Endothelial cell of umbilical vein (primary cell): Measurements from ENCODE around the gene SPOCD1. TPM values are rescaled to one million over a fixed set of nuclear protein-coding genes. Genes with fewer than 3 reads are reported as not detected.

Source experiments
- Bru-seq: library from RNA; stranded (reverse); fragments of 400-500 nt; gene quantifications from one replicate; lab custom pipeline; 2021; lab: Mats Ljungman, UMichigan
- BruChase-seq, 2 experiments: library from RNA; stranded (reverse); fragments of 400-500 nt; gene quantifications; one replicate each; lab custom pipeline; 2021; lab: Mats Ljungman, UMichigan
- BruUV-seq: library from RNA; stranded (reverse); fragments of 400-500 nt; replicated peaks from 2 replicates; lab custom pipeline; 2021; lab: Mats Ljungman, UMichigan
- CTCF ChIA-PET: fragments of 300-600, 350-600 bp; sonication (Branson Sonifier 250); formaldehyde crosslinking; loops from one replicate; lab custom pipeline; 2021; ENCODE audit warnings: antibody characterized with exemption, inconsistent platforms; lab: Charles Lee
- POLR2A ChIA-PET: fragments of 300-600, 350-600 bp; sonication (Branson Sonifier 250); formaldehyde crosslinking; loops from one replicate; lab custom pipeline; 2021; ENCODE audit warnings: antibody characterized with exemption, inconsistent platforms; lab: Charles Lee
- DNase-seq: peaks from one replicate; pipeline ENCODE4 v3.0.0-alpha.2; 2011; ENCODE audit warnings: low read depth, low spot score
- FAIRE-seq: peaks from 2 replicates; lab custom pipeline; 2011; peaks lifted over from hg19 to GRCh38; lab: Jason Lieb, UNC
- H2AFZ ChIP-seq: 2 replicates; pipeline ENCODE4 v1.6.0; 2012; ENCODE audit warnings: low read depth, low read length, control low read depth, inconsistent platforms
- H3K27ac ChIP-seq: 2 replicates; pipeline ENCODE4 v1.5.1; 2011; ENCODE audit warnings: low read depth, mild to moderate bottlenecking, control low read depth, low read length, moderate library complexity; ENCODE audit not compliant: insufficient read depth
- H3K27me3 ChIP-seq, 2 experiments: 2 replicates each; pipeline versions ENCODE4 v1.6.0 to v1.6.1; 2011; ENCODE audit warnings: low read length in 2 of 2, mixed read lengths in 1 of 2; ENCODE audit not compliant: control insufficient read depth in 2 of 2, insufficient read depth in 2 of 2
- H3K36me3 ChIP-seq, 2 experiments: 2 replicates in 1 of 2; 3 replicates in 1 of 2; pipeline ENCODE4 v1.5.1; 2011; ENCODE audit warnings: low read length in 2 of 2, mild to moderate bottlenecking in 1 of 2, moderate library complexity in 1 of 2; ENCODE audit not compliant: control insufficient read depth in 2 of 2, insufficient read depth in 2 of 2; ENCODE audit errors: extremely low read depth in 1 of 2
- H3K4me1 ChIP-seq: 3 replicates; pipeline ENCODE4 v1.5.1; 2011; ENCODE audit warnings: mild to moderate bottlenecking, low read length; ENCODE audit not compliant: control insufficient read depth, insufficient read depth; ENCODE audit errors: extremely low read depth
- H3K4me2 ChIP-seq: 2 replicates; pipeline ENCODE4 v1.6.1; 2011; ENCODE audit warnings: low read length, control low read depth, mixed read lengths; ENCODE audit not compliant: insufficient read depth
- H3K4me3 ChIP-seq, 3 experiments: fragments of 200-600 bp in 1 of 3; sonication (generic), shearing (Covaris generic) in 1 of 3; replicated peaks in 1 of 3; 2 replicates each; pipeline ENCODE4 v1.5.1; 2011 to 2016; ENCODE audit warnings: control low read depth in 3 of 3, low read length in 3 of 3, mild to moderate bottlenecking in 2 of 3, inconsistent platforms in 1 of 3, low read depth in 1 of 3, moderate library complexity in 1 of 3; ENCODE audit not compliant: insufficient read depth in 1 of 3
- H3K79me2 ChIP-seq: 2 replicates; pipeline ENCODE4 v1.6.0; 2012; ENCODE audit warnings: low read length, inconsistent platforms; ENCODE audit not compliant: control insufficient read depth, insufficient read depth
- H3K9ac ChIP-seq: replicated peaks from 2 replicates; pipeline ENCODE3; 2011; ENCODE audit warnings: low read length, control low read depth; ENCODE audit not compliant: insufficient read depth; ENCODE audit errors: extremely low read depth
- H3K9me1 ChIP-seq: replicated peaks from 3 replicates; pipeline ENCODE4 v1.6.0; 2011; ENCODE audit warnings: mild to moderate bottlenecking, low read length; ENCODE audit not compliant: control insufficient read depth, insufficient read depth; ENCODE audit errors: extremely low read depth
- H3K9me3 ChIP-seq: replicated peaks from 2 replicates; pipeline ENCODE4 v1.5.1; 2012; ENCODE audit warnings: low read length, inconsistent platforms; ENCODE audit not compliant: control insufficient read depth, insufficient read depth
- H4K20me1 ChIP-seq: replicated peaks from 2 replicates; pipeline ENCODE3; 2011; ENCODE audit warnings: mild to moderate bottlenecking, low read length; ENCODE audit not compliant: control insufficient read depth, insufficient read depth; ENCODE audit errors: extremely low read depth
- GATA2 ChIP-seq: IDR thresholded peaks from 2 replicates; pipeline ENCODE4 v1.7.0; 2011; ENCODE audit warnings: low read depth, mild to moderate bottlenecking, moderate library complexity, mixed read lengths, low read length; ENCODE audit not compliant: insufficient read length, insufficient read depth
- POLR2A ChIP-seq: IDR thresholded peaks from 2 replicates; pipeline ENCODE4 v1.6.1; 2012; ENCODE audit warnings: low read depth, mild to moderate bottlenecking, control low read depth, low read length
- POLR2AphosphoS5 ChIP-seq: IDR thresholded peaks from 2 replicates; pipeline ENCODE4 v1.6.1; 2012; ENCODE audit warnings: low read depth, mild to moderate bottlenecking, control low read depth, low read length, moderate library complexity; ENCODE audit not compliant: insufficient read depth
- dilution Hi-C: fragments of 300-500 bp; cut with MboI; formaldehyde crosslinking; loops from one replicate; pipeline ENCODE4 v1.15.0; 2019; ENCODE audit warnings: low sequenced_read_pairs; ENCODE audit not compliant: extremely low pct_ligation_motif_present
- intact Hi-C: fragments of 100-400 bp; cut with micrococcal nuclease; formaldehyde crosslinking; loops from one replicate; pipeline ENCODE4 v1.10.0; 2022
- long read RNA-seq: library from polyadenylated mRNA; stranded (forward); transcript quantifications from one replicate; pipeline ENCODE4 v2.0.0, GENCODE V29; 2021
- polyA minus RNA-seq, 3 experiments: library from RNA; depleted of rRNA, polyadenylated mRNA; stranded (reverse); fragments of >200 nt; gene quantifications; 1 replicate in 1 of 3; 2 replicates in 2 of 3; pipeline ENCODE4 v1.2.3, GENCODE V29; 2011
- polyA plus RNA-seq, 4 experiments: library from polyadenylated mRNA; depleted of rRNA in 3 of 4; stranded (reverse) in 3 of 4; unstranded in 1 of 4; fragments of >200 nt; gene quantifications; 2 replicates each; pipeline versions ENCODE4 v1.2.1 to v1.2.3, GENCODE V29; 2011 to 2012; ENCODE audit warnings: missing spikeins in 1 of 4
- total RNA-seq: library from RNA; stranded (reverse); gene quantifications from 2 replicates; pipeline ENCODE4 v1.2.3, GENCODE V29; 2021
- TF ChIP-seq, protein P1 (sequence below), 2 donors: IDR thresholded peaks; 1 replicate in 1 of 2; 2 replicates in 1 of 2; pipeline ENCODE4 v1.5.1; 2011; ENCODE audit warnings: low read length in 2 of 2, mild to moderate bottlenecking in 2 of 2, moderate library complexity in 2 of 2, control low read depth in 1 of 2, inconsistent platforms in 1 of 2, low read depth in 1 of 2; ENCODE audit not compliant: insufficient read depth in 1 of 2; ENCODE audit errors: extremely low read depth in 1 of 2
- TF ChIP-seq, protein P2 (sequence below): IDR thresholded peaks from 2 replicates; pipeline ENCODE4 v1.6.1; 2011; ENCODE audit not compliant: insufficient read depth, insufficient read length

SPOCD1 gene
- 0.27 and 24.9 TPM in 2 replicates for total RNA-seq
- polyA plus RNA-seq, result 33.0 and 40.1 TPM in 2 replicates
- 31.3 and 34.9 TPM in 2 replicates for polyA plus RNA-seq (2011; cell fraction: cytosol; rRNA removed)
- 110 and 135 TPM in 2 replicates for polyA plus RNA-seq (2011; cell fraction: nucleus; rRNA removed)
- polyA plus RNA-seq (2012), result 34.7 and 35.9 TPM in 2 replicates
- polyA minus RNA-seq, result 20.7 and 21.7 TPM in 2 replicates
- polyA minus RNA-seq (2011; cell fraction: cytosol; rRNA and poly(A)+ RNA removed), result not detected
- 23.3 and 33.4 TPM in 2 replicates for polyA minus RNA-seq (2011; cell fraction: nucleus; rRNA and poly(A)+ RNA removed)
- Bru-seq, nascent RNA, result percentile 18 among the genes with signal in this experiment
- BruChase-seq, experiment 1, labeled RNA remaining after a 6-hour chase, result percentile 58 among the genes with signal in this experiment
- BruChase-seq, experiment 2, labeled RNA remaining after a 2-hour chase, result percentile 56 among the genes with signal in this experiment
- long read RNA-seq, transcript SPOCD1-203 (9 exons, 2,105 nt), result major isoform, 7 of 62 reads
- long read RNA-seq, partial matches to known transcripts, result 40 of 62 reads
- long read RNA-seq, other reads (novel, unspliced or antisense), result 14 of 62 reads

DNA sequence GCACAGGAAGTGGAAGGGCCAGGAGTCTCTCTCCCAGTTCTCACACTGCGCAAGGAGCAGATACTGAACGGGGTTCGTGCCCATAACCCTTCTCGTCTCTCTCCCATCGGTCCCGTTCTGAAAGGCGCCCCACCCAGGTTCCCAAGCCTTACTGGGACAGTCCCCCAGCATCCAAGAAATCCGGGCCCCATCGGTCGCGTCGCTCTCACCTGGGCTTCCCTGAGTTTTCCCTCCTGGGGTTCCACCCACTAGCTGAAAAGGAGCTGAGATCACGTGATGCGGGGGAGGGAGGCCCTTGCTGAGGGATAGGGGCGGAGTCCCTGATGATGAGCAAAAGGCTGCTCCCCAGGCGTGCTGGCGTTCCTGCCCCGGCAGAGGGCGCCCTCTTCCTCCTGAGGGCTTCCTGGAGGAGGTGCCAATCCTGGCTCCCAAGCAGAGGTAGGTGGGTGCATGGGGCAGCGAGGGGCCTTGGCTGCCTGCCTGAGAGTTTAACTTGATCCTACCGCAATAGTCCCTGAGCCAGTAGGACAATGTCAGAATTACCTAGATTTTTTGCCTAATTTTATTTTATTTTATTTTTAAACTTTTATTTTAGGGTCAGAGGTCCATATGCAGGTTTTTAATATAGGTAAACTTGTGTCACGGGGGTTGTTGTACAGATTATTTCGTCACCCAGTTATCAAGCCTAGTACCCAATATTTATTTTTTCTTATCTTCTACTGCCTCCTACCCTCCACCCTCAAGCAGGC lies at the start of gene SPOCD1:
Gene SPOCD1 (minus strand): TSS at position 271 of the 749 bp plus-strand sequence. CDS start 689 bp downstream, outside the sequence.
- Histone ChIP-seq H2AFZ (peak within 1 kb of the TSS; percentile 90), H4K20me1 (no peaks in the 10 kb centered on the region), H3K36me3 (no peaks in the 10 kb centered on the region), H3K9me1 (no peaks in the 10 kb centered on the region), H3K79me2 (no peaks in the 10 kb centered on the region), H3K27ac (no peak within 1 kb of the TSS), H3K9me3 (no peaks in the 10 kb centered on the region), H3K4me3 (peak within 1 kb of the TSS in 1 of 3 experiments; percentile 1), H3K4me2 (peak within 1 kb of the TSS; percentile 35), H3K4me1 (peaks cover 3% of the 10 kb centered on the region), H3K9ac (no peak within 1 kb of the TSS), H3K27me3 (no peaks in the 10 kb centered on the region)
- POLR2A ChIA-PET, result no interaction called here
- peak; percentile 91 for FAIRE-seq
- no TSS peak for BruUV-seq
- TF ChIP-seq, protein P1, sequence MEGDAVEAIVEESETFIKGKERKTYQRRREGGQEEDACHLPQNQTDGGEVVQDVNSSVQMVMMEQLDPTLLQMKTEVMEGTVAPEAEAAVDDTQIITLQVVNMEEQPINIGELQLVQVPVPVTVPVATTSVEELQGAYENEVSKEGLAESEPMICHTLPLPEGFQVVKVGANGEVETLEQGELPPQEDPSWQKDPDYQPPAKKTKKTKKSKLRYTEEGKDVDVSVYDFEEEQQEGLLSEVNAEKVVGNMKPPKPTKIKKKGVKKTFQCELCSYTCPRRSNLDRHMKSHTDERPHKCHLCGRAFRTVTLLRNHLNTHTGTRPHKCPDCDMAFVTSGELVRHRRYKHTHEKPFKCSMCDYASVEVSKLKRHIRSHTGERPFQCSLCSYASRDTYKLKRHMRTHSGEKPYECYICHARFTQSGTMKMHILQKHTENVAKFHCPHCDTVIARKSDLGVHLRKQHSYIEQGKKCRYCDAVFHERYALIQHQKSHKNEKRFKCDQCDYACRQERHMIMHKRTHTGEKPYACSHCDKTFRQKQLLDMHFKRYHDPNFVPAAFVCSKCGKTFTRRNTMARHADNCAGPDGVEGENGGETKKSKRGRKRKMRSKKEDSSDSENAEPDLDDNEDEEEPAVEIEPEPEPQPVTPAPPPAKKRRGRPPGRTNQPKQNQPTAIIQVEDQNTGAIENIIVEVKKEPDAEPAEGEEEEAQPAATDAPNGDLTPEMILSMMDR (IDR thresholded peaks at IDR 0.05; ENCODE audit: extremely low read depth in 1 of 2, insufficient read depth in 1 of 2, low read depth in 1 of 2, low read length in 2 of 2), result peak; percentile 87 to 95
- TF ChIP-seq GATA2 (no peak), POLR2A (no peak), POLR2AphosphoS5 (peak; percentile 42)
- TF ChIP-seq, protein P2, sequence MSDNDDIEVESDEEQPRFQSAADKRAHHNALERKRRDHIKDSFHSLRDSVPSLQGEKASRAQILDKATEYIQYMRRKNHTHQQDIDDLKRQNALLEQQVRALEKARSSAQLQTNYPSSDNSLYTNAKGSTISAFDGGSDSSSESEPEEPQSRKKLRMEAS, result peak; percentile 87
- DNase-seq, result peak; percentile 78
- intact Hi-C loops, result loop anchor here (1.0 kb wide), 2 partner anchors 122 to 148 kb away; partner anchors contain the start of gene PTP4A2
- dilution Hi-C loops, result no loop called here
- CTCF ChIA-PET, result interaction anchor here (0.6 to 5.2 kb wide), 29 partner anchors 8 to 187 kb away, joined by 3 to 77 read pairs (median 4); partner anchors contain the start of genes PEF1 and PTP4A2
